ENCODE results near the gene CETN3.

CETN3 gene

DNA sequence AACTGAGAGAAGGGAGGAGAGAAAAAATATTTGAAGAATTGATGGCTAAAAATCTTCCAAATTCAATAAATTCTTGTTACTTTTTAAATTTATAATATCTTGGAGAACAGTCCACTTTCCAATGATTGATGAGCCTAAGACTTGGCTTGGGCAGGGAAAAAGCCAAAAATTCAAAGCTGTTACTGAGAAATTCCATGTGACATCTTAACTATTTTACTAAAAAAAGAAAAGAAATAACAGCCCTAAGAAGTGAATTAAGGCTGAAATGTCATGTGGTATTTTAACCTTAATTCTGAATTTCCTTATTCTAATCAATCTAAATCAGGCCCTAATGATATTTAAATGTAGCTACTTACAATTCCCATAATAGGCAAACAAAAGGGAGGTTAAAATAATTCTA is 53.4 kb downstream of the CETN3 start:
- H3K9me3 ChIP-seq (ENCODE audit: control insufficient read depth, insufficient read depth, low read length) = no peaks in the 10 kb centered on the region
- no peaks in the 10 kb centered on the region for H3K4me1 ChIP-seq (ENCODE audit: control insufficient read depth, low read length)
- H3K79me2 ChIP-seq (ENCODE audit: control insufficient read depth, low read length) = no peaks in the 10 kb centered on the region
- H3K4me3 ChIP-seq (ENCODE audit: low read length) = no peak overlapping the region
- no peaks in the 10 kb centered on the region for H3K36me3 ChIP-seq (ENCODE audit: control insufficient read depth, low read length)
- TF ChIP-seq, protein P1, sequence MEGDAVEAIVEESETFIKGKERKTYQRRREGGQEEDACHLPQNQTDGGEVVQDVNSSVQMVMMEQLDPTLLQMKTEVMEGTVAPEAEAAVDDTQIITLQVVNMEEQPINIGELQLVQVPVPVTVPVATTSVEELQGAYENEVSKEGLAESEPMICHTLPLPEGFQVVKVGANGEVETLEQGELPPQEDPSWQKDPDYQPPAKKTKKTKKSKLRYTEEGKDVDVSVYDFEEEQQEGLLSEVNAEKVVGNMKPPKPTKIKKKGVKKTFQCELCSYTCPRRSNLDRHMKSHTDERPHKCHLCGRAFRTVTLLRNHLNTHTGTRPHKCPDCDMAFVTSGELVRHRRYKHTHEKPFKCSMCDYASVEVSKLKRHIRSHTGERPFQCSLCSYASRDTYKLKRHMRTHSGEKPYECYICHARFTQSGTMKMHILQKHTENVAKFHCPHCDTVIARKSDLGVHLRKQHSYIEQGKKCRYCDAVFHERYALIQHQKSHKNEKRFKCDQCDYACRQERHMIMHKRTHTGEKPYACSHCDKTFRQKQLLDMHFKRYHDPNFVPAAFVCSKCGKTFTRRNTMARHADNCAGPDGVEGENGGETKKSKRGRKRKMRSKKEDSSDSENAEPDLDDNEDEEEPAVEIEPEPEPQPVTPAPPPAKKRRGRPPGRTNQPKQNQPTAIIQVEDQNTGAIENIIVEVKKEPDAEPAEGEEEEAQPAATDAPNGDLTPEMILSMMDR (IDR thresholded peaks at IDR 0.05; ENCODE audit: low read depth, low read length, poor library complexity, severe bottlenecking) = no peak
- no peak for TF ChIP-seq EZH2phosphoT487 (IDR thresholded peaks at IDR 0.05; ENCODE audit: borderline replicate concordance, low read length)
- no peaks in the 10 kb centered on the region for H3K27me3 ChIP-seq (ENCODE audit: control insufficient read depth, low read length)
- H3F3A ChIP-seq (ENCODE audit: control insufficient read depth, insufficient read depth) = no peaks in the 10 kb centered on the region
- no peak overlapping the region for H3K4me2 ChIP-seq (ENCODE audit: low read length)
- H3K9me2 ChIP-seq (replicated peaks; ENCODE audit: control insufficient read depth, low read length) = no peaks in the 10 kb centered on the region
- H4K20me1 ChIP-seq (ENCODE audit: control insufficient read depth, insufficient read depth, low read depth, low read length) = no peaks in the 10 kb centered on the region
- no peak overlapping the region for H3K27ac ChIP-seq (ENCODE audit: low read depth, low read length)

DNA sequence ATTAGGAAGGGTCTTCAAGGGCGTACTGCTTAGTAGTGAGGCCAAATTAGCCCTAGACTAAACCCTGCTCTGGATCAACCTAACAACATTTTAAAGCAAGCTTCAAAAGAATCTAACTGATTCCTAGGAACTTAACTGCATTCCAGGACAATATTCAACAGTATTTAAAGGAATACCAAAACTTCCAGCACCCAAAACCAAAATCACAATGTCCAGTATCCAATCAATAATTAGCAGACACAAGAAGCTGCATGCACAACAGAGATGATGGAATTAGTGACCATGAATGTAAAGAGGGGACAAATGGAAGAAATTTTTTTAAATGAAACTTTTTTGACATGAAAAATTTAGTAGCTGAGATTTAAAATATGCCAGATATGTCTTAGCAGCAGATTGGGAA is 53.9 kb downstream of the CETN3 start:
- H3K4me3 ChIP-seq (ENCODE audit: low read length) = no peak overlapping the region
- H3K27me3 ChIP-seq (ENCODE audit: control insufficient read depth, low read length) = no peaks in the 10 kb centered on the region
- TF ChIP-seq EZH2phosphoT487 (IDR thresholded peaks at IDR 0.05; ENCODE audit: borderline replicate concordance, low read length) = no peak
- TF ChIP-seq, protein P1 (IDR thresholded peaks at IDR 0.05; ENCODE audit: low read depth, low read length, poor library complexity, severe bottlenecking) = no peak
- H3K9me3 ChIP-seq (ENCODE audit: control insufficient read depth, insufficient read depth, low read length) = no peaks in the 10 kb centered on the region
- no peaks in the 10 kb centered on the region for H3K79me2 ChIP-seq (ENCODE audit: control insufficient read depth, low read length)
- no peaks in the 10 kb centered on the region for H3F3A ChIP-seq (ENCODE audit: control insufficient read depth, insufficient read depth)
- H4K20me1 ChIP-seq (ENCODE audit: control insufficient read depth, insufficient read depth, low read depth, low read length) = no peaks in the 10 kb centered on the region
- no peak overlapping the region for H3K27ac ChIP-seq (ENCODE audit: low read depth, low read length)
- H3K4me2 ChIP-seq (ENCODE audit: low read length) = no peak overlapping the region
- H3K4me1 ChIP-seq (ENCODE audit: control insufficient read depth, low read length) = no peaks in the 10 kb centered on the region
- no peaks in the 10 kb centered on the region for H3K9me2 ChIP-seq (replicated peaks; ENCODE audit: control insufficient read depth, low read length)
- no peaks in the 10 kb centered on the region for H3K36me3 ChIP-seq (ENCODE audit: control insufficient read depth, low read length)

DNA sequence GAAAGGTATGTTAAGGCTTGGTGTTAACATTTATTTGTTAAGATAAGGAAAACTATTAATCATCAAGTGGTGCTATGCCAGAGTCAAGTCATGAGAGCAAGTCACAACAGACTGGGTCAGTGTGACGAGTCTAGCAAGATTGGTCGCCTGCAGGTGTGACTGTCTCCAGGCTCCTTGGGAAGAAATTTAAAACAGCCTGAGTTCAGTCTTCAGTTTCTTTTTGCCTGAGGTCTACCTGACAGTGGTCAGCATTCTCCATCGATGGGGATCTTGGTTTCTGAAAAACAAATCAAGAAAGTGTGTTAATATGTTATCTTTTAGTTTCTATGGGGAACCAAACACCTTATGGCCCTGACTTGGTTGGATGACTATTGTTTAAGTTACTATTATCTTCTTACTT is 56.3 kb downstream of the CETN3 start:
- no peaks in the 10 kb centered on the region for H3K4me1 ChIP-seq (ENCODE audit: control insufficient read depth, low read length)
- no peak overlapping the region for H3K4me2 ChIP-seq (ENCODE audit: low read length)
- no peaks in the 10 kb centered on the region for H3K9me2 ChIP-seq (replicated peaks; ENCODE audit: control insufficient read depth, low read length)
- H3K27ac ChIP-seq (ENCODE audit: low read depth, low read length) = no peak overlapping the region
- TF ChIP-seq, protein P1 (IDR thresholded peaks at IDR 0.05; ENCODE audit: low read depth, low read length, poor library complexity, severe bottlenecking) = no peak
- TF ChIP-seq EZH2phosphoT487 (IDR thresholded peaks at IDR 0.05; ENCODE audit: borderline replicate concordance, low read length) = no peak
- H3K4me3 ChIP-seq (ENCODE audit: low read length) = no peak overlapping the region
- H3K36me3 ChIP-seq (ENCODE audit: control insufficient read depth, low read length) = no peaks in the 10 kb centered on the region
- H3K79me2 ChIP-seq (ENCODE audit: control insufficient read depth, low read length) = no peaks in the 10 kb centered on the region
- H4K20me1 ChIP-seq (ENCODE audit: control insufficient read depth, insufficient read depth, low read depth, low read length) = no peaks in the 10 kb centered on the region
- no peaks in the 10 kb centered on the region for H3K27me3 ChIP-seq (ENCODE audit: control insufficient read depth, low read length)
- H3K9me3 ChIP-seq (ENCODE audit: control insufficient read depth, insufficient read depth, low read length) = no peaks in the 10 kb centered on the region
- no peaks in the 10 kb centered on the region for H3F3A ChIP-seq (ENCODE audit: control insufficient read depth, insufficient read depth)

DNA sequence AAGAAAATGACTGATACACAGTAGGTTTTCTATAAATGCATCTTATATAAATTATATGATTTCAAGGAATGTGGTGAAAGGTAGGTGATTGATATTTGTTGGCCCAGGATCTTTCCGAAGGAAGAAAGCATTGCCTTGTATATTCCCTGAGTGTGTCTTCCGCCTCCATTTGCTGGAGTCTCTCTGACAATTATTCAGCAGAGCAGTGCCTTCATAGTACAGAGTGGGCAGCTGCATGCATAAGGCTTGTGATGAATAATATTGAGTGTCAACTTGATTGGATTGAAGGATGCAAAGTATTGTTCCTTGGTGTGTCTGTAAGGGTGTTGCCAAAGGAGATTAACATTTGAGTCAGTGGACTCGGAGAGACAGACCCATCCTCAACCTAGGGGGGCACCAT is 58.5 kb downstream of the CETN3 start:
- Histone ChIP-seq H3F3A (ENCODE audit: control insufficient read depth, insufficient read depth) (no peaks in the 10 kb centered on the region), H3K9me3 (ENCODE audit: control insufficient read depth, insufficient read depth, low read length) (no peaks in the 10 kb centered on the region), H3K36me3 (ENCODE audit: control insufficient read depth, low read length) (no peaks in the 10 kb centered on the region), H3K4me2 (ENCODE audit: low read length) (no peak overlapping the region), H3K79me2 (ENCODE audit: control insufficient read depth, low read length) (no peaks in the 10 kb centered on the region), H3K9me2 (replicated peaks; ENCODE audit: control insufficient read depth, low read length) (no peaks in the 10 kb centered on the region), H4K20me1 (ENCODE audit: control insufficient read depth, insufficient read depth, low read depth, low read length) (no peaks in the 10 kb centered on the region), H3K4me3 (ENCODE audit: low read length) (no peak overlapping the region), H3K27me3 (ENCODE audit: control insufficient read depth, low read length) (no peaks in the 10 kb centered on the region), H3K4me1 (ENCODE audit: control insufficient read depth, low read length) (no peaks in the 10 kb centered on the region), H3K27ac (ENCODE audit: low read depth, low read length) (no peak overlapping the region)
- TF ChIP-seq EZH2phosphoT487 (IDR thresholded peaks at IDR 0.05; ENCODE audit: borderline replicate concordance, low read length) = no peak
- TF ChIP-seq, protein P1 (IDR thresholded peaks at IDR 0.05; ENCODE audit: low read depth, low read length, poor library complexity, severe bottlenecking) = no peak
